ENCODE measurements around the gene AMZ2. TPM values are rescaled to one million over a fixed set of nuclear protein-coding genes. Genes with fewer than 3 reads are reported as not detected.
A peak's percentile ranks its signal among the peaks of the same experiment; 100 is the strongest.
"Not testable (repeated sequence)": the region's sequence is repeated elsewhere in the genome, so short reads cannot be mapped to it uniquely, and the experiment has no call there.

AMZ2 gene, protein sequence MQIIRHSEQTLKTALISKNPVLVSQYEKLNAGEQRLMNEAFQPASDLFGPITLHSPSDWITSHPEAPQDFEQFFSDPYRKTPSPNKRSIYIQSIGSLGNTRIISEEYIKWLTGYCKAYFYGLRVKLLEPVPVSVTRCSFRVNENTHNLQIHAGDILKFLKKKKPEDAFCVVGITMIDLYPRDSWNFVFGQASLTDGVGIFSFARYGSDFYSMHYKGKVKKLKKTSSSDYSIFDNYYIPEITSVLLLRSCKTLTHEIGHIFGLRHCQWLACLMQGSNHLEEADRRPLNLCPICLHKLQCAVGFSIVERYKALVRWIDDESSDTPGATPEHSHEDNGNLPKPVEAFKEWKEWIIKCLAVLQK
- 10 to 100 TPM; 29.1 to 50.8 (median 33.9) TPM for polyA plus RNA-seq
- long read RNA-seq, donor 1, result 0 reads
- long read RNA-seq, donor 2, partial matches to known transcripts, result 0 of 4 reads
- long read RNA-seq, donor 2, other reads (novel, unspliced or antisense), result 0 of 4 reads
- long read RNA-seq, donor 3, transcript AMZ2-206 (6 exons, 2,257 nt), result major isoform, 7 of 18 reads
- long read RNA-seq, donor 3, partial matches to known transcripts, result 6 of 18 reads
- long read RNA-seq, donor 3, other reads (novel, unspliced or antisense), result 0 of 18 reads
- long read RNA-seq, donor 4, partial matches to known transcripts, result 0 of 1 reads
- long read RNA-seq, donor 4, other reads (novel, unspliced or antisense), result 0 of 1 reads
- long read RNA-seq, donor 5, partial matches to known transcripts, result 0 of 1 reads
- long read RNA-seq, donor 5, other reads (novel, unspliced or antisense), result 0 of 1 reads
- long read RNA-seq, donor 6, transcript AMZ2-206 (6 exons, 2,257 nt), result major isoform, 15 of 24 reads
- long read RNA-seq, donor 6, transcript AMZ2-202 (7 exons, 2,402 nt), result minor isoform, 9 of 24 reads
- long read RNA-seq, donor 6, partial matches to known transcripts, result 0 of 24 reads
- long read RNA-seq, donor 6, other reads (novel, unspliced or antisense), result 0 of 24 reads
- long read RNA-seq, donor 7, transcript AMZ2-206 (6 exons, 2,257 nt), result major isoform, 29 of 66 reads
- long read RNA-seq, donor 7, transcript AMZ2-202 (7 exons, 2,402 nt), result minor isoform, 16 of 66 reads
- long read RNA-seq, donor 7, transcript AMZ2-203 (8 exons, 1,378 nt), result minor isoform, 9 of 66 reads
- long read RNA-seq, donor 7, partial matches to known transcripts, result 7 of 66 reads
- long read RNA-seq, donor 7, other reads (novel, unspliced or antisense), result 5 of 66 reads
- long read RNA-seq, donor 8, partial matches to known transcripts, result 0 of 1 reads
- long read RNA-seq, donor 8, other reads (novel, unspliced or antisense), result 0 of 1 reads
- long read RNA-seq, donor 9, partial matches to known transcripts, result 0 of 7 reads
- long read RNA-seq, donor 9, other reads (novel, unspliced or antisense), result 0 of 7 reads
- long read RNA-seq, donor 10, transcript AMZ2-203 (8 exons, 1,378 nt), result minor isoform, 5 of 39 reads
- long read RNA-seq, donor 10, transcript AMZ2-202 (7 exons, 2,402 nt), result major isoform, 20 of 39 reads
- long read RNA-seq, donor 10, transcript AMZ2-206 (6 exons, 2,257 nt), result minor isoform, 8 of 39 reads
- long read RNA-seq, donor 10, partial matches to known transcripts, result 0 of 39 reads
- long read RNA-seq, donor 10, other reads (novel, unspliced or antisense), result 5 of 39 reads

DNA sequence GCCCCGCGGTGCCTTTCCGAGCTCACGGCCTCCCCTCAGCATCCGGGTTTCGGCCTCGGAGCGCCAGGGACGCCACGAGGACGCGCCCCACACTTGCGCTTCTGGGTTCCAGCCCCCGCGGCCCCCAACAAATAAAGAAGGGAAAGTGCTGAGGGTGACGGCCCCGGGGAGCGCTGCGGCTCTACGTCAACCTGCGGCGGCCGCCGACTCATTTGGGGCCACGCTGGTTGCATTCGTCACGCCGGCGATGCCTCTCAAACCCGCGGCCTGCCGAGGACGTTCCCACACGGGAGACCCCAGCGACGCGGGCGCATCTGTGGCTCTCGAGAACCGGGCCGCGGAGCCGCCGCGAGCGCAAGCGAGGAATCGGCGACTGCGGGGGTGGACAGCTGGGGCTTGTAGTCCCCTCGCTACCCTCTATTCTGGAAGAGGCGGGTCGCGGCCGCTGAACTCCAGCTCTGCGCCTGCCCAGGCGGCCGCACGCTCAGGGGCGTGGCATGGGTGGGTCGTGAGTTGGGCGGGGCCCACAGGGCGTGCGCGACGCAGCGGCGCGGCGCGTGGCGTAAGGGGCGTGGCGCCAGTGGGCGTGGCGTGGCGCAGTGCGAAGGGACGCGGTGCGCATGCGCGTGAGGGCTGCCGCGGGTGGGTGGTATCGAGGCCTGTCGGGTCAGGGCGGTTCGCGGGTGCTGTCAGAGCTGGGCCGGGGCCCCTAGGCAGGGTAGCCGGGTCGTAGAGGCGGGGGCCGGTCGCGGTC is at the start of gene AMZ2:
Gene AMZ2 (plus strand): TSS at position 599 of the 754 bp plus-strand sequence. CDS start 2,145 bp downstream, outside the sequence.
- WGBS, 3 donors, result 0 to 1% (median 0%) methylated on average over 67 to 97 of the region's 97 CpGs
- Histone ChIP-seq H3K27ac (ENCODE audit: low read depth in 1 of 3, low read length in 2 of 3) (peak within 1 kb of the TSS; percentile 92 to 97 (median 97)), H3K4me1 (ENCODE audit: control insufficient read depth in 3 of 3, insufficient read depth in 2 of 3, low read depth in 1 of 3, low read length in 2 of 3) (peaks cover 0 to 11% (median 0%) of the 10 kb centered on the region in 3 donors), H3K9me3 (ENCODE audit: control insufficient read depth in 2 of 2, insufficient read depth in 1 of 2, low read depth in 1 of 2, low read length in 1 of 2) (no peaks in the 10 kb centered on the region), H3K36me3 (ENCODE audit: control insufficient read depth in 3 of 3, insufficient read depth in 2 of 3, low read depth in 1 of 3, low read length in 3 of 3) (peaks cover 0 to 5% (median 0%) of the 10 kb centered on the region in 3 donors), H3K4me3 (ENCODE audit: low read depth in 1 of 3, low read length in 3 of 3) (peak within 1 kb of the TSS; percentile 77 to 99 (median 84)), H3K27me3 (ENCODE audit: control insufficient read depth in 3 of 3, insufficient read depth in 3 of 3, low read length in 3 of 3) (no peaks in the 10 kb centered on the region)
- DNase-seq (peak; percentile 91 to 98), FAIRE-seq (no peak)

DNA sequence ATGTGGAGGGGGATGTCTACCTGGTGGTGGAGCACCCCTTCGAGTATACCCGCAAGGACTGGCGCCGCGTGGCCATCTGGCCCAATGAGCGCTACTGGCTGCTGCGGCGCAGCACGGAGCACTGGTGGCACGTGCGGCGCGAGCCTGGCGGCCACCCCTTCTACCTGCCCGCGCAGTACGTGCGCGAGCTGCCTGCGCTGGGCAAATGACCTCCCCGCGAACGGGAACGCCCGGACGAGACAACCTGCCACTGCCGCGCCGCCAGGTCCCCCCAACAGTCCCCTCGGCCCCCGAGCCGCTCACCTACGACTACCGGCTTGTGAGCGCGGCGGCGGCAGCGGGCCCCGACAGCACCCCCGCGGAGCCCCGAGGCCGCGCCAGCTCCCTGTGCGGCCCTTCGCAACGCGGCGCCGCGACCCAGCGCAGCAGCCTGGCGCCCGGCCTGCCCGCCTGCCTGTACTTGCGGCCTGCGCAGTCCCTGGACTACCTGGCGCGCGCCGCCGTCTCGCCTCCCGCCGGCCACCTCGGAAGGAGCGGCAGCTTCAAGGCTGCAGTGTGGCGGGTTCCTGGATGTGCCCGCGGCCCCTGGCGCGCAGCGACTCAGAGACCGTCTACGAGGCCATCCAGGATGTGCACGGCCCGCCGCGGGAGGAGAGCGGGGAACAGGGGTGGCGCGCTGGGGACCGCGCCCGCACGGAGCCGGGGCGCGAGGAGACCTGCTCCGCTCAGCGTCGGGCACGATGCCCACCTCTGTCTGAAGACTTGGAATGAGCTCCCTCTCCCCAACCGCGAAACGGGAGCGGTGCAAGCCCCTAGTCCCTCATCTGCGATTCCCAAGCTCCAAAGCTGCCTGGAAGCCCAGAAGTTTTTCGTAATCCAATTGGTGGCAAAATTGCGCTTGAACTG is 48.7 kb upstream of the AMZ2 start:
- 2% methylated on average over 63 to 101 of the region's 101 CpGs for WGBS, 3 donors
- Histone ChIP-seq H3K27me3 (ENCODE audit: control insufficient read depth in 3 of 3, insufficient read depth in 3 of 3, low read length in 3 of 3) (peaks cover 8 to 74% (median 23%) of the 10 kb centered on the region in 3 donors), H3K27ac (ENCODE audit: low read depth in 1 of 3, low read length in 2 of 3) (no peak overlapping the region), H3K4me1 (ENCODE audit: control insufficient read depth in 3 of 3, insufficient read depth in 2 of 3, low read depth in 1 of 3, low read length in 2 of 3) (peaks cover 0 to 19% (median 0%) of the 10 kb centered on the region in 3 donors), H3K36me3 (ENCODE audit: control insufficient read depth in 3 of 3, insufficient read depth in 2 of 3, low read depth in 1 of 3, low read length in 3 of 3) (no peaks in the 10 kb centered on the region), H3K4me3 (ENCODE audit: low read depth in 1 of 3, low read length in 3 of 3) (peak overlapping the region in 1 of 3 donors; percentile 49), H3K9me3 (ENCODE audit: control insufficient read depth in 2 of 2, insufficient read depth in 1 of 2, low read depth in 1 of 2, low read length in 1 of 2) (peaks cover 0 to 3% of the 10 kb centered on the region in 2 donors)
- DNase-seq (peak in 1 of 2 donors; percentile 53), FAIRE-seq (no peak)

DNA sequence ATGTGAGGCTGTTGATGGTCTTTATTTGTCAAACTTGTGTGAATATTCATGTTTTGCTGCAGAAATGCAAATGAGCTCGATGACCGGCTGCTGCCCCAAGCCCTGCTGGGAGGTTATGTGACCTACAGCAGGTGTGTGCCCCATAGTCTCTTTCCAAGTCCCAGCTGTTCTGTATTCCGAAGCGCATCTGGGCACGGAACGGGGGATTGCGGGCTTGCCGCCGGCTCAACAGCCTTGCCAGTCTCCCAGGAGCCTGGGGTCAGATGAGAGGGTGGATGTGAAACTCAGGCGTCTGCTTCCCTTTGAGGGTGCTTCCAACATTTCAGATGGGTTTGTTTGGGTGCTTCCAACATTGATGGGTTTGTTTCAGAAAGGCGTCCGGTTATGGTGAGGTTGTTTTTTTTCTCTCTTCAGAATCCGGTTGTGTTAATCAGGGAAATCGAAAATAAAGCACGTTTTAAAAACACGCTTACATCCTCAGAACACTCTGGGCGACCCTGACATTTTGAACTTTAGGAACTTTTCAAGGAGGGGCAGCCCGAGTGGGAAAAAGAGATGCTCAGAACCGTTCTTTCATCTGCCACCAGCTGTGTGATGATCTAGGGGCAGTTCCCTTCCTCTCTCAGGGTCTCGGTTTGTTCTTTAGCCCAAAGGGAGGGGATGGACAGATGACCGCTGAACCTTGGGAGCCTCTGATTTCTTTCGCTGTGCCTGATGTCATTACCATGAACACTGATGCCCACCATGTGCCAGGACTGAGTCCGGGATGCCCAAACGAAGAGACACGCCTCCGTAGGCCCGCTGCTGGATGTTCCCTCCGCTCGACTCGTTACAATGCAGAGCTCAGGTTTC is 47.8 kb upstream of the AMZ2 start:
- Histone ChIP-seq H3K27ac (ENCODE audit: low read depth in 1 of 3, low read length in 2 of 3) (no peak overlapping the region), H3K27me3 (ENCODE audit: control insufficient read depth in 3 of 3, insufficient read depth in 3 of 3, low read length in 3 of 3) (peaks cover 8 to 74% (median 23%) of the 10 kb centered on the region in 3 donors), H3K36me3 (ENCODE audit: control insufficient read depth in 3 of 3, insufficient read depth in 2 of 3, low read depth in 1 of 3, low read length in 3 of 3) (no peaks in the 10 kb centered on the region), H3K9me3 (ENCODE audit: control insufficient read depth in 2 of 2, insufficient read depth in 1 of 2, low read depth in 1 of 2, low read length in 1 of 2) (peaks cover 0 to 3% of the 10 kb centered on the region in 2 donors), H3K4me1 (ENCODE audit: control insufficient read depth in 3 of 3, insufficient read depth in 2 of 3, low read depth in 1 of 3, low read length in 2 of 3) (peaks cover 0 to 23% (median 3%) of the 10 kb centered on the region in 3 donors), H3K4me3 (ENCODE audit: low read depth in 1 of 3, low read length in 3 of 3) (peak overlapping the region in 1 of 3 donors; percentile 49)
- DNase-seq (peak in 1 of 2 donors; percentile 26), FAIRE-seq (no peak)
- WGBS, 3 donors, result 4 to 6% (median 4%) methylated on average over 30 of the region's 30 CpGs

GRCh38 chr17:68200689-68201417 is 47.0 kb upstream of the AMZ2 start:
- peaks cover 8 to 66% (median 23%) of the 10 kb centered on the region in 3 donors for H3K27me3 ChIP-seq (ENCODE audit: control insufficient read depth in 3 of 3, insufficient read depth in 3 of 3, low read length in 3 of 3)
- H3K27ac ChIP-seq (ENCODE audit: low read depth in 1 of 3, low read length in 2 of 3), result no peak overlapping the region
- FAIRE-seq (no peak), DNase-seq (peak; percentile 62 to 82)
- 2 to 4% (median 3%) methylated on average over 26 to 31 of the region's 31 CpGs for WGBS, 3 donors
- no peaks in the 10 kb centered on the region for H3K36me3 ChIP-seq (ENCODE audit: control insufficient read depth in 3 of 3, insufficient read depth in 2 of 3, low read depth in 1 of 3, low read length in 3 of 3)
- H3K4me1 ChIP-seq (ENCODE audit: control insufficient read depth in 3 of 3, insufficient read depth in 2 of 3, low read depth in 1 of 3, low read length in 2 of 3), result peaks cover 0 to 24% (median 3%) of the 10 kb centered on the region in 3 donors
- peaks cover 0 to 3% of the 10 kb centered on the region in 2 donors for H3K9me3 ChIP-seq (ENCODE audit: control insufficient read depth in 2 of 2, insufficient read depth in 1 of 2, low read depth in 1 of 2, low read length in 1 of 2)
- H3K4me3 ChIP-seq (ENCODE audit: low read depth in 1 of 3, low read length in 3 of 3), result peak overlapping the region in 1 of 3 donors; percentile 30

DNA sequence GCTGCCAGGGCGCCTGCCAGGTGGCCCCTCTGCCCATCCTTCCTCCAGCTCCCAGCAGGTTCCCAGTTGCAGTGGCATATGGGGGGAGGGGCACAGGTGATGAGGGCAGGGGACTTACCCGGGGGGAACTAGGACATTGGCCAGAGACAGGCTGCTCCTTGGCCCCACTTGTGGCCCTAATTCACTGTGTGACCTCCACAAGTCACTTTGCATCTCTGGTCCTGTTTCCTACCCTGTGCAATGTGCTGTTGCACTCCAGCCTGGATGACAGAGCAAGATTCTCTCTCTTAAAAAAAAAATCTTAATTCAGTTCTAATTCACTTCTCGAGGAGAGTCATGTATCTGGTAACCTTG is 46.4 kb upstream of the AMZ2 start:
- H3K27ac ChIP-seq (ENCODE audit: low read depth in 1 of 3, low read length in 2 of 3); H3K9me3 ChIP-seq (ENCODE audit: control insufficient read depth in 2 of 2, insufficient read depth in 1 of 2, low read depth in 1 of 2, low read length in 1 of 2); DNase-seq; H3K4me3 ChIP-seq (ENCODE audit: low read depth in 1 of 3, low read length in 3 of 3); H3K36me3 ChIP-seq (ENCODE audit: control insufficient read depth in 3 of 3, insufficient read depth in 2 of 3, low read depth in 1 of 3, low read length in 3 of 3); FAIRE-seq: not testable (repeated sequence)
- H3K4me1 ChIP-seq (ENCODE audit: control insufficient read depth in 3 of 3, insufficient read depth in 2 of 3, low read depth in 1 of 3, low read length in 2 of 3), result peaks cover 0 to 24% (median 3%) of the 10 kb centered on the region in 3 donors
- 27 to 45% (median 29%) methylated on average over 3 of the region's 3 CpGs for WGBS, 3 donors
- peaks cover 8 to 64% (median 23%) of the 10 kb centered on the region in 3 donors for H3K27me3 ChIP-seq (ENCODE audit: control insufficient read depth in 3 of 3, insufficient read depth in 3 of 3, low read length in 3 of 3)

GRCh38 chr17:68202321-68202720 is 45.5 kb upstream of the AMZ2 start:
- 72 to 95% (median 88%) methylated on average over 2 of the region's 2 CpGs for WGBS, 3 donors
- peaks cover 0 to 15% (median 3%) of the 10 kb centered on the region in 3 donors for H3K4me1 ChIP-seq (ENCODE audit: control insufficient read depth in 3 of 3, insufficient read depth in 2 of 3, low read depth in 1 of 3, low read length in 2 of 3)
- peaks cover 5 to 55% (median 20%) of the 10 kb centered on the region in 3 donors for H3K27me3 ChIP-seq (ENCODE audit: control insufficient read depth in 3 of 3, insufficient read depth in 3 of 3, low read length in 3 of 3)
- DNase-seq; H3K9me3 ChIP-seq (ENCODE audit: control insufficient read depth in 2 of 2, insufficient read depth in 1 of 2, low read depth in 1 of 2, low read length in 1 of 2); H3K27ac ChIP-seq (ENCODE audit: low read depth in 1 of 3, low read length in 2 of 3); H3K36me3 ChIP-seq (ENCODE audit: control insufficient read depth in 3 of 3, insufficient read depth in 2 of 3, low read depth in 1 of 3, low read length in 3 of 3); FAIRE-seq; H3K4me3 ChIP-seq (ENCODE audit: low read depth in 1 of 3, low read length in 3 of 3): not testable (repeated sequence)

Measured in small intestine (tissue), 16 donors.